Brain pericyte (primary cell): Measurements from ENCODE around the gene ECEL1.
"Not testable (repeated sequence)": the region's sequence is repeated elsewhere in the genome, so short reads cannot be mapped to it uniquely, and the experiment has no call there.

ENCODE experiments used
- DNase-seq: peaks from one replicate; pipeline ENCODE4 v3.0.0-alpha.2; 2012; ENCODE audit warnings: low read depth, low spot score

The ECEL1 gene

GRCh38 chr2:232443047-232443446, 44.6 kb downstream of the ECEL1 start:
- not testable (repeated sequence) for DNase-seq

- not testable (repeated sequence) for DNase-seq
Observed at GRCh38 chr2:232442431-232442830, 45.2 kb downstream of the ECEL1 start.

DNA sequence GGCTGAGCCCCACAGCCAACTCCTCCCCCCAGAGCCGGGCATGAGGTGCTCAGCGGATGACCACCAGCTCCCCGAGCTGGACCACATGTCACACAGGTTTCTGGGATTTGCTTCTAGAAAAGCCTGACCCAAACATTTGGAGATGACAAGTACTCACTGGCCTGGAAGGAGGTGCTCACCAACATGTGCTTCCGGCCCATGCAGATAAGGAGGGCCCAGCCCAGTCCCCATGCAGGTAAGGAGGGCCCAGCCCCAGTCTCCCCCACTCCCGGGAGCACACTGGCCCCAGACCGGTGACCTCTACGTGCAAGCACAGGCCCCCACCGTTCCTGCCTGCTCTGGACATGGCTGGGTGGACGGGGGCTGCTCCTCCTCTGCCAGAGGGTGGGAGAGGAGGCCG, 45.7 kb downstream of the ECEL1 start:
- not testable (repeated sequence) for DNase-seq

- no peak for DNase-seq
Observed at GRCh38 chr2:232441147-232441651, 46.4 kb downstream of the ECEL1 start.

DNA sequence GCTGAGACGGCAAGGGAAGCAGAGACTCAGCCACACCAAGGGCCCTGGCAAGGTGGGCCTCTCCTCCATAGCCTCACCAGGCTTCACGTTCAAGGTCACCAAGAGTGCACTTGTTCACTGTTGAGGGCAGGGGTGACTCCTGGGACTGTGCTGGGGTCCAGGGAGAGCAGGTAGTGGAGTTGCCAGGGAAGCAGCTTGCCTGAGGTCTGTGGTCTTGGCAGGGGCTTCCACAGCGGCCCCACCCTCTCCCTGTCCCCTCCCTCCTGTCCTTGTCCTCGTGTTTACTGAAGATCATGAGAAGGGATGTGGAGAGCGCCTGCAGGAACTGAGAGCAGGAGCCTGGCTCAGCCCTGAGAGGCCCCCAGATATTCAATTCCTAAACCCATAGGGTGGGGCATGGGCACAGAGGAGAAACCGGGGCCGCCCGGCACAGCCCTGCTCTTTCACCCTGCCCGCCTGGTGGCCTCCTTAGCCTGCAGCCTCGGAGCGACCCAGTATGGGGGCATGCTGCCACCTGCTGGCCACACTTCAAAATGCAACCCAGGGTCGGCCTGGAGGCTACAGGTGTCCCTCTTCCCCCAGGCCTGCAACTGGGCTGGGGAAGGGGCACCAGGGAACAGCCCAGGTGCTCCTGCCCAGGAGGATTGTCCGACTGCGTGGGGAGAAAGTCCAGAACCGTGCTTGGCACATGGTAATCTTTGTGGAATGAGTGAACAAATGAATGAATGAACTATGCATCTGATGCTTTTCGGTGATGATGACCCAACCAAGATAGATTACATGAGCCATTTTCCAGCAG, 47.2 kb downstream of the ECEL1 start:
- not testable (repeated sequence) for DNase-seq

- DNase-seq, result no peak
Observed at GRCh38 chr2:232439758-232440135, 47.9 kb downstream of the ECEL1 start.

DNA sequence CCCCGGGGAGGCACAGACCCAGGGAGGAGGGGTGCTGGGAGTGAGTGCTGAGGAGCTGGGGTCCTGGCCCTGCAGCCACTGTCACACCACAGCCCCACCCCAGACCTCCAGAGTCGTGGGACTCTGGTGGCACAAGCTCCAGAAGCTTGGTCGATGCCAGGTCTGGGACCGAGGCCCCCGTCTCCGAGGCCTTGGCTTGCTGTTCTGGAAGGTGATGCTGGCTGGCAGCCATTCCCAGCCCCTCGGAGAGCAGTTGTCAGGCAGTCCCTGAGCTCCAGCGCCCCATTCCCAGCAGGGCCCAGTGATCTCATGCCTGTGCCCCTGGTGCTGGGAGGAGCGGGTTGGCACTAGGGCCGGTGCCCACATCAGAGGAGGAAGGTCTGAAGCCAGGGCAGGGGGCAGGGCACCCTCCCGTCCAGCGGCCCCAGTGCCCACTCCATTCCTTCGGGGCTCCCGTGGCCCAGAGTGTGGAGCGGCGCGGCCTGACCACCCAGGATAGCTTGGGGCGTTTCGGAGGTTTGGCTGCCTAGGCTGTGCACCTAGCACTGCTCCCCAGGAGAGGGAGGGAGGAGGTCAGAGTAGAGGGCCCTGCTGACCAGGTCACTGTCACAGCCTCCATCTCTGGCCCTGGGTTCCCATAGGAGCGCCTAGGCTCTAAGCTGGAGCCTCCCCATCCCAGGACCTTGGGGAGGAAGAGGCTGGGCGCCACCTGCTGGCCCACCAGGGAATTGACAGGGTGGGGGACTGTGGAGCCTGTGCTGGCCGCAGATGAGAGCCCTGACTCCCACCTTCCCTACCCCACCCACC, 48.5 kb downstream of the ECEL1 start:
- DNase-seq, result no peak

GRCh38 chr2:232438091-232438490, 49.5 kb downstream of the ECEL1 start:
- no peak for DNase-seq

DNA sequence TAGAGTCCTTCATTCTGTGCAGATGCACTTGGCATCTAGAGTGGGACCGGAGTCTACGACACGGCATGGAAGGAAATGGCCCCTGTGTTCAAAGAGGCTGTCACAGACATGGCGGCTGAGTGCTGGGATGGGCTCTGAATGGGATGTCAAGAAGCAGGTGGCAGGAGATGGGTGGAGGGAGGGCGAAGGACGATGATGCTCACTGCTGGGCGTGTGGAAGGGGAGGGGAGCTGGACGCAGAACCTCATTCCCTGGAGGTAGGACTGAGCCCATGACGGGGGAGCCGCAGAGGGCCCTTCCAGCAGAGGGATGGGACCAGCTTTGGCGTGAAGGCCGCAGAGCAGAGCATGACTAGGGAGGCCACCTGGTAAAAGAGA, 50.5 kb downstream of the ECEL1 start:
- no peak for DNase-seq

DNA sequence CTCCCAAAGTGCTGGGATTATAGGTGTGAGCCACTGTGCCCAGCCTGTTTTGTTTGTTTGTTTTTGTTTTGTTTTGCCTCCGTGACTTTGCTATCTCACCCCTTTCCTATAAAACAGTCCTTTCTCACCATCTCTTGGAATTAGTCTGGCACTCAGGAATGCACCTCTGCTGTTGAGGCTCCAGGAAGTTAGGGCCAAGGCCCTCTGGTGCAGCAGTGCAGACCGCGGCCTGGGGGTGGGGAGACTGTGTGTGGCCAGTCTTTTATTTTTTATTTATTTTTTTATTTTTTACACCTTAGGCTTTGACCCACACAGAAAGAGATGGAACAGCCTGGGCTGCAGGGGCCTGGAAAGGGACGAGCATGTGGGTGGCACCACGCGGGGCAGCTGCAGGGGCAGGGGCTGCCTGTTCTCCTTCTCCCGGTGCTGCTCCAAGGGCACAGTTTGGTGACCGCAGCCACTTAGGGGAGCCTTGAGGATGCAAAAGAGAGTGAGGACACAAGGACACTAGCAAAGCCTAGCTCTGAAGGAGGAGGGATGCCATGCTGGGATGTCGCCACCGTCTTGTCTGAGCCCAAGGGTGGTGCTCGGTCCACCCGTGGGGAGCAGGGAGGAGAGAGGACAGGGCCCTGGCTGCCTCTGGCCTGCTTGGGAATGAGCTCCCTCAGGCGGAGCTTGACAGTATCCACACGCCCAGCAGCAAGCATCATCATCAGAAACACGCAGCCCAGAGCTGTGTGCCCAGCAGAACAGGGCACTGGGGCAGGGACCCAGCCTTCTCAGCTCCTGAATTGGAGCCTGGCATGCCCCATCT, 51.0 kb downstream of the ECEL1 start:
- no peak for DNase-seq

DNA sequence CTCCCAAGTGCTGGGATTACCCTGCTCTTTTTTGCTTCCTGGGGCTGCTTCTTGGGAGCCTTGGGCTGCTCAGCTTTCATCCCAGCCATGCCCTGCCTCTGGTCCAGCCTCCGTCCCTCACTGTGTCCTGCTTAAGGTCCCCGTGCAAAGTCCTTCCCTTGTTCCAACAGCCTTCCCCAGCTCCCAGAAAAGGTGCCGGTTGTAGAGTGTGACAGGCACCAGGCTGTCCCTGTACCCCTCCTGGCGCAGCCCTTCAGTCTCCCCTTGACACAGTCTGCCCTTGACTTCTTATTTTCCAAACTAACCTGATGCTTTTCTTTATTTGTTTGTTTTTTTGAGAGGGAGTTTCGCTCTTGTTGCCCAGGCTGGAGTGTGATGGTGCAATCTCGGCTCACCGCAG, 51.8 kb downstream of the ECEL1 start:
- no peak for DNase-seq

GRCh38 chr2:232435375-232435648, 52.3 kb downstream of the ECEL1 start:
- no peak for DNase-seq

DNA sequence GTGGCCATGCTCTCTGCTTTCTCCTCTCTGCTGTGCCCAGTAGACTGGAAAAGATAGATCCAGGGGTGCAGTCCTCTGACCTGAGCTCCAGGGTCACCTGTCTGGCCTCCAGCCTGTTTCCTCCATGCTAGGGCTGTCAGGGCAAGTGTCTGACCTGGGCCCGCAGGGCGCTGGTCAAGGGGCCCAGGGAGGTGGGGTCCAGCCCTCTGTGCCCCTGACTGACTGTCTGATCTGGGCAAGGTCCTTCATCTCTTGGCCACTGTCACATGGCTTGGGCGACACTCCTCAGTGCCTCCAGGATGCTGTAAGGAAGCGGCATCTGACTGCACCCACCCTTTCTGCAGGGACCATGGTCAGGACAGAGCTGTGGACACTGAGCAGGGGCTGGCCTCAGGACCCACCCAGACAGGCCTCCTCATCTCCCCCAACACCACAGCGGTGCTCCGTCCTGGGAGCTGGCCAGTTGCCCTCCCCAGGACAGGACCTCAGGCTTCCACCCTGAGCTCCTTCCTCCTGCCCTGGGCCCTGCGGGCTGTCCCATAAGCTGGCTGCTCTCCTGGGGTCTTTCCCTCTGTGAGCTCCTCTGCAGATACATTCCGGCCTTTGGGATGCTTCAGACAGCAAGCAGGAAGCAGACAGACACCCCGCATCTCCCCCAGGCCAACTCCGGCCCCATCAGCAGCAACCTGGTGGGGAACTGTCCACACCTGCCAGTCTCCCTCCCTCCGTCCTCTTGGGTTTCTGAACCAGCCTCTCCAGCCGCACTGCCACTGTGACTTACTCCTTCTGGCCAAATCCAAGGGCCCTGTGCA, 52.9 kb downstream of the ECEL1 start:
- DNase-seq, result no peak

DNA sequence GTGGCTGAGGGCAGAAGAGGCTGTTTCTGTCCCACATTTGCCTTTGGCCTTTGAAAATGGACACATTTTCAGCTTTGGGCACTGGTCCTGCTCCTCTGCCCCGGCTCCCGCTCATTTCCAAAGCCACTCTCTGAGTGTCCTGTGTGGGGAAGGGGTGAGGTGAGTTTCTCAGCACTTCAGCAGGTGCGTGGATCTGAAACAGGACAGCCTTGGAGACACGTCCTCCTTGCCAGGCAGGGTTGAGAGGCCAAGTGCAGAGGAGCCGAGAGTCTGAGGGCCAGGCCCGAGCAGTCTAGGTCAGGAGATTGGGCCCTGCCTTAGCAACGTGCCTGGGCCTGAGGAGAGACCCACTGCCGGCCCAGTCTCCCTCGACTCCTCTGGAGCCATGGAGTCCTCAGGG, 53.5 kb downstream of the ECEL1 start:
- DNase-seq, result no peak

DNA sequence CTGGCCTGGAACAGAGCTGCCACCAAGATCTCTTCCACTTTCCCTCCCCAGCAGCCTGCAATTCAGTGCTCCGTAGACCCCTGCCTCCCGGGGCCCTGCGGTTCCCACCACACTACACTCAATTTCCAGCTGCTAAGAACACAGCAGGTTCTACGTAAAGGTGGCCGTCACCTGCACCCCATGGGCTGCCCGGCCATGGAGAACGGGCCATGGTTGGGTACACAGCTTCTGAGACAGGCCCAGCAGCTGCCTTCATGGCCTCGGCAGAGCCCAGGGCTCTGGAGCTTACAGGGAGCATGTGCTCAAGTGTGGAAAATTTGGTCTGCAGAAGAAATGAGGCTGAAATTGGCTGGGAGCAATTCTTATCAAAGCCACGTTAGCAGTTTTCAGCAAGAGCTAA, 54.0 kb downstream of the ECEL1 start:
- DNase-seq, result not testable (repeated sequence)

DNA sequence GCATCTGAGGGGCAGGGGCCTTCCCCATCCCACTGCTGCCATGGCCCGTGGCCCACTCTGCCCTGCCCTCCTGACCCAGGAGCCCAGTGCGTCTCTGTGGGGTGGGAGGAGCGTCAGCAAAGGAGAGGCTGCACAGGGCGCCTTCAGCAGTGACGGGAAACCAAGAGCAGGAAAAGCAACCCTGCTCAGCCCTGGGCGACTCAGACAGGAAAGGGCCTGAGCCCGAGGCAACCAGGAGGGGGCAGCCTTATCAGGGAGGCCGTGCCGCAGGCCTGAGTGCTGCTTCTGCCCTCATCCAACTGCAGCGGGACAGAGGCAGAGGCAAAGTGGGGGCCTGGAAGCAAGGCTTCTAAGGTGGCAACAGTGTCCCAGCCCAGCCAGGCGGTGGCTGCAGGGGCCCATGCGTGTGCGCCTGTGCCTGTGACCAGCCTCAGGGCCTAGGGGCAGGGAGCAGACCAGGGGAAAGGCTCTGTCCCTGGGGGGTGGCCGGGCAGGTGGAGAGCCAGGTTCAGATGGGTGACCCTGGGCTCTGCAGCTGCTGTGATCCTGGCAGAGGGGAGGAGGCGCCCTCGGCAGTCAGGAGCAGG, 54.9 kb downstream of the ECEL1 start:
- DNase-seq, result no peak

DNA sequence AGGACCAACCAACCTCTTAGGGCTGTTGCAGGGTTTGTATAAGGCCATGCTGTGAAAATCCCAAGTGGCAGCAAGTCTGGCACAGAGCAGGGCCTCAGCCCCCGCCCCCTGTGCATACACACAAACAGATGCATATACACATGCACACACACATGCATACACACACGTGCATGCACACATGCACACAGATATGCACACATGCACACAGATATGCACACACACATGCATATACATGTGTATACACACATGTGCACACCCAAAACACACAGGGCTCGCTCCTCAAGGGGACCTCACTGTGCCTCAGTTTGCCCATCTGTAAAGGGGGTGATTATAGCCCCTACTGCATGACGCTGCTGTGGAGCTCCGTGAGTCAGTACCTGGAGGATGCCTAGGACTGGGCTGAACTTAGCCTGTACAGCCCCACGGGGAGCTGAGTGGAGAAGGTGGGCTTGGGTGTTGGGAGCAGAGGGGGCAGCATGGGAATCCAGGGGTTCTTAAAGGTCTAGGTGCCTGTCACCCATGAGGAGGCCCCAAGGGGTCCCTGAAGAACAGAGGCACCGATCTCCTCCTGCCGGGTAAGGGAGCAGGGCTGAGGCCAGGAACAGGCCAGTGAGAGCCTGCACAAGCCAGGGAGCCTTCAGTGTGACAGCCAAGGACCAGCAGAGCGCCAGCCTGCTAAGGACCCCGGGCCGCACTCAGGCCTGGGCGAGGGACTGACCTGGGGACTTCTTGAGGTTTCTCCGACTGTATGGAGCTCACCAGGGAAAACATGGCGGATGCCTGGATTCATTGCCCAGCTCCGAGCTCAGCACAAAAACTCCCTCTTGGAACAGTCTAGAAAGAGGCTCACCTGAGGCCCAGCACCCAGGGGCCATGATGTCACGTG, 55.7 kb downstream of the ECEL1 start:
- DNase-seq, result no peak
